Common myeloid progenitor, CD34-positive (primary cell): Measurements from ENCODE around the gene MESD.

Experiments
- CTCF ChIA-PET: fragments of 350-600 bp; sonication (Branson Sonifier 250); formaldehyde crosslinking; loops from one replicate; lab custom pipeline; 2021; ENCODE audit warnings: antibody characterized with exemption; lab: Charles Lee
- POLR2A ChIA-PET: fragments of 350-600 bp; sonication (Branson Sonifier 250); formaldehyde crosslinking; loops from one replicate; lab custom pipeline; 2021; ENCODE audit warnings: antibody characterized with exemption; lab: Charles Lee
- DNase-seq, 3 donors: peaks; one replicate each; pipeline versions ENCODE4 v3.0.0 to v3.0.0-alpha.2; 2013
- H3K27ac ChIP-seq, 2 experiments: 1 replicate in 1 of 2; 2 replicates in 1 of 2; pipeline ENCODE4 v1.7.0; 2013; ENCODE audit warnings: inconsistent platforms in 2 of 2, low read length in 2 of 2, mild to moderate bottlenecking in 2 of 2, low read depth in 1 of 2, moderate library complexity in 1 of 2; ENCODE audit not compliant: severe bottlenecking in 2 of 2, insufficient read depth in 1 of 2, poor library complexity in 1 of 2
- H3K27me3 ChIP-seq, 5 experiments: replicated peaks in 2 of 5; 1 replicate in 3 of 5; 2 replicates in 2 of 5; pipeline versions ENCODE4 v1.6.1 to v1.7.0; 2013; ENCODE audit warnings: low read length in 4 of 5, mild to moderate bottlenecking in 2 of 5, moderate library complexity in 2 of 5, inconsistent platforms in 1 of 5; ENCODE audit not compliant: insufficient read depth in 5 of 5, control insufficient read depth in 4 of 5
- H3K36me3 ChIP-seq, 4 experiments: 1 replicate in 2 of 4; 2 replicates in 2 of 4; pipeline versions ENCODE4 v1.6.1 to v1.7.0; 2013; ENCODE audit warnings: low read length in 3 of 4, control low read depth in 1 of 4, mild to moderate bottlenecking in 1 of 4; ENCODE audit not compliant: control insufficient read depth in 4 of 4, insufficient read depth in 4 of 4
- H3K4me1 ChIP-seq, 4 experiments: 1 replicate in 3 of 4; 2 replicates in 1 of 4; pipeline versions ENCODE4 v1.6.1 to v1.7.1; 2013; ENCODE audit warnings: low read length in 3 of 4, mild to moderate bottlenecking in 3 of 4, control low read depth in 1 of 4, inconsistent platforms in 1 of 4, moderate library complexity in 1 of 4; ENCODE audit not compliant: control insufficient read depth in 4 of 4, insufficient read depth in 4 of 4; ENCODE audit errors: control extremely low read depth in 1 of 4
- H3K4me3 ChIP-seq, 7 experiments: 1 replicate in 4 of 7; 2 replicates in 3 of 7; pipeline versions ENCODE4 v1.5.1 to v1.7.0; 2013; ENCODE audit warnings: mild to moderate bottlenecking in 7 of 7, low read length in 6 of 7, moderate library complexity in 6 of 7, inconsistent platforms in 2 of 7, low read depth in 2 of 7, control low read depth in 1 of 7; ENCODE audit not compliant: insufficient read depth in 4 of 7, control insufficient read depth in 1 of 7; ENCODE audit errors: extremely low read depth in 1 of 7
- H3K9me3 ChIP-seq, 5 experiments: 1 replicate in 4 of 5; 2 replicates in 1 of 5; pipeline versions ENCODE4 v1.6.1 to v1.7.1; 2013; ENCODE audit warnings: low read length in 4 of 5, mild to moderate bottlenecking in 2 of 5, inconsistent platforms in 1 of 5, low read depth in 1 of 5, moderate library complexity in 1 of 5; ENCODE audit not compliant: control insufficient read depth in 4 of 5, insufficient read depth in 2 of 5; ENCODE audit errors: control extremely low read depth in 1 of 5
- WGBS: methylation state at CpG from one replicate; pipeline ENCODE4 v1.1.5; 2013; ENCODE audit not compliant: insufficient coverage; 5-methylcytosine and 5-hydroxymethylcytosine counted together

MESD gene

GRCh38 chr15:81031203-81031602 is 41.6 kb upstream of the MESD start:
- H3K4me1 ChIP-seq = peaks cover 0 to 8% (median 3%) of the 10 kb centered on the region in 4 experiments
- POLR2A ChIA-PET = no interaction called here
- H3K27ac ChIP-seq = no peak overlapping the region
- H3K36me3 ChIP-seq = no peaks in the 10 kb centered on the region
- CTCF ChIA-PET = interaction anchor here (0.8 to 1.3 kb wide), 5 partner anchors 32 to 235 kb away, joined by 3 to 5 read pairs (median 3); no protein-coding TSS in a partner anchor
- peaks cover 0 to 4% (median 0%) of the 10 kb centered on the region in 5 experiments for H3K9me3 ChIP-seq
- no peak overlapping the region for H3K4me3 ChIP-seq
- H3K27me3 ChIP-seq = no peaks in the 10 kb centered on the region
- DNase-seq = no peak
- 70% methylated on average over 3 of the region's 4 CpGs for WGBS

- no peaks in the 10 kb centered on the region for H3K36me3 ChIP-seq
- H3K27me3 ChIP-seq = no peaks in the 10 kb centered on the region
- no peak overlapping the region for H3K4me3 ChIP-seq
- peaks cover 0 to 8% (median 3%) of the 10 kb centered on the region in 4 experiments for H3K4me1 ChIP-seq
- 86% methylated on average over 2 of the region's 3 CpGs for WGBS
- H3K27ac ChIP-seq = no peak overlapping the region
- H3K9me3 ChIP-seq = peaks cover 0 to 4% (median 0%) of the 10 kb centered on the region in 5 experiments
- POLR2A ChIA-PET = interaction anchor here (0.6 kb wide), 1 partner anchor 68 kb away, joined by 5 read pairs; no protein-coding TSS in a partner anchor
- DNase-seq = peak in 1 of 3 donors; percentile 38
- CTCF ChIA-PET = interaction anchor here (1.2 to 1.4 kb wide), 3 partner anchors 9 to 236 kb away, joined by 3 to 5 read pairs (median 5); no protein-coding TSS in a partner anchor
Measured at GRCh38 chr15:81030301-81030750, 40.7 kb upstream of the MESD start.

- Histone ChIP-seq H3K27me3 (no peaks in the 10 kb centered on the region), H3K4me1 (peaks cover 0 to 13% (median 6%) of the 10 kb centered on the region in 4 experiments), H3K4me3 (no peak overlapping the region), H3K27ac (no peak overlapping the region), H3K9me3 (peaks cover 0 to 4% (median 0%) of the 10 kb centered on the region in 5 experiments), H3K36me3 (no peaks in the 10 kb centered on the region)
- WGBS = 92% methylated on average over 2 of the region's 3 CpGs
- ChIA-PET POLR2A (interaction anchor here (0.6 kb wide), 1 partner anchor 69 kb away, joined by 5 read pairs; no protein-coding TSS in a partner anchor), CTCF (interaction anchor here (1.2 to 1.4 kb wide), 3 partner anchors 9 to 237 kb away, joined by 3 to 5 read pairs (median 5); no protein-coding TSS in a partner anchor)
- peak in 2 of 3 donors; percentile 55 to 57 for DNase-seq
Measured at GRCh38 chr15:81029414-81030300, 40.0 kb upstream of the MESD start.

DNA sequence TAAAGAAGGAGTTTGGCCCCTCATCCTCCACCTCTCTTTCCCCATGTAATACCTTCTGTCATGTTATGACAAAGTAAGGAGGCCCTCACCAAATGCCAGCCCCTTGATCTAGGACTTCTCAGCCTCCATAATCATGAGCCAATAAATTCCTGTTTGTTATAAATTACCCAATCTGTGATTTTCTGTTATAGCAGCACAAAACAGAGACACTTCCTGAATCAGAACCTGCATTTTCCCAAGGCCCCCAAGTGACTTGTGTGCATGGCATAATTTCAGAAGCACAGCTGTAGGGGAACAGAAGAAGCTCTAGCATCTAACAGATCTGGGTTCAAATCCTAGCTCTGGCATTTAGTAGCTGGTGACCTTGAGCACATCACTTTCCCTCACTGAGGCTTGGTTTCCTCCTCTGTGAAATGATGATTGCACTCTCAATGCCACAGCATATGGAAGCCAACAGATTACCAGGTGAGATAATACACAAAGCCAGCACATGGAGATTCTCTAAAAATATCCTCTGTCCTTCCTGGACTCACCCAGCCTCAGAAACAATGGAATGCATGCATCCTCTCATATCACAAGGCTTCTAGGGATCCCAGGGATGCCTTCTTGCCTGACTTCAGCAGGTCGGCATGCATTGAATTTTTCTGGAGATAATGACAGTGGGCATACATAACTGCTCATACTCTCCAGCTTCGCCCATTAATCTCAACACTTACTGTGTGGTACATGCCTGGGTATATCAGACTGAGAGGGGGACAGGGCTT is 37.4 kb upstream of the MESD start:
- no peak overlapping the region for H3K4me3 ChIP-seq
- peaks cover 14 to 32% (median 19%) of the 10 kb centered on the region in 4 experiments for H3K4me1 ChIP-seq
- no peak for DNase-seq
- 86% methylated on average over 1 of the region's 2 CpGs for WGBS
- no peaks in the 10 kb centered on the region for H3K27me3 ChIP-seq
- H3K27ac ChIP-seq = no peak overlapping the region
- CTCF ChIA-PET = interaction anchor here (1.5 kb wide), 1 partner anchor 239 kb away, joined by 5 read pairs; no protein-coding TSS in a partner anchor
- peaks cover 0 to 4% (median 0%) of the 10 kb centered on the region in 5 experiments for H3K9me3 ChIP-seq
- POLR2A ChIA-PET = interaction anchor here (0.6 kb wide), 1 partner anchor 1140 kb away, joined by 4 read pairs; no protein-coding TSS in a partner anchor
- H3K36me3 ChIP-seq = no peaks in the 10 kb centered on the region

- Histone ChIP-seq H3K4me1 (peaks cover 14 to 32% (median 19%) of the 10 kb centered on the region in 4 experiments), H3K36me3 (no peaks in the 10 kb centered on the region), H3K9me3 (peaks cover 0 to 4% (median 0%) of the 10 kb centered on the region in 5 experiments), H3K27me3 (no peaks in the 10 kb centered on the region), H3K27ac (no peak overlapping the region), H3K4me3 (no peak overlapping the region)
- POLR2A ChIA-PET = interaction anchor here (0.6 kb wide), 1 partner anchor 1141 kb away, joined by 4 read pairs; no protein-coding TSS in a partner anchor
- DNase-seq = no peak
- CTCF ChIA-PET = interaction anchor here (1.3 to 1.5 kb wide), 2 partner anchors 11 to 240 kb away, joined by 4 to 5 read pairs; no protein-coding TSS in a partner anchor
- 100% methylated on average over 3 of the region's 4 CpGs for WGBS
Measured at GRCh38 chr15:81025721-81026370, 36.2 kb upstream of the MESD start.

GRCh38 chr15:81024936-81025335 is 35.3 kb upstream of the MESD start:
- no peak for DNase-seq
- no peak overlapping the region for H3K4me3 ChIP-seq
- ChIA-PET CTCF (interaction anchor here (1.6 kb wide), 1 partner anchor 10 kb away, joined by 3 read pairs; no protein-coding TSS in a partner anchor), POLR2A (interaction anchor here (1.1 kb wide), 1 partner anchor 15 kb away, joined by 3 read pairs; no protein-coding TSS in a partner anchor)
- H3K36me3 ChIP-seq = no peaks in the 10 kb centered on the region
- no peak overlapping the region for H3K27ac ChIP-seq
- peaks cover 0 to 4% (median 0%) of the 10 kb centered on the region in 5 experiments for H3K9me3 ChIP-seq
- H3K4me1 ChIP-seq = peaks cover 14 to 33% (median 19%) of the 10 kb centered on the region in 4 experiments
- WGBS = 96% methylated on average over 7 of the region's 8 CpGs
- H3K27me3 ChIP-seq = no peaks in the 10 kb centered on the region
